MCF 10A (cell line): ENCODE measurements around the gene ABCB4. TPM values are rescaled to one million over a fixed set of nuclear protein-coding genes. Genes with fewer than 3 reads are reported as not detected.

Experiments
- BruUV-seq: library from RNA; stranded (reverse); fragments of 400-500 nt; replicated peaks from 2 replicates; lab custom pipeline; 2021; lab: Mats Ljungman, UMichigan
- CTCF ChIA-PET: fragments of 300-600 bp; sonication (Branson Sonifier 250); formaldehyde crosslinking; extraction: SDS; loops from one replicate; lab custom pipeline; 2021; ENCODE audit warnings: antibody characterized with exemption, inconsistent platforms; lab: Yijun Ruan, JAX
- POLR2A ChIA-PET: fragments of 300-600, 350-650 bp; sonication (Branson Sonifier 250); formaldehyde crosslinking; extraction: SDS; loops from one replicate; lab custom pipeline; 2020; ENCODE audit warnings: antibody characterized with exemption, inconsistent platforms; lab: Yijun Ruan, JAX
- DNase-seq: peaks from one replicate; pipeline ENCODE4 v3.0.0-alpha.2; 2018; ENCODE audit not compliant: unreplicated experiment
- H3K27ac Mint-ChIP-seq: one replicate; pipeline ENCODE4 v1.8.0; 2022; ENCODE audit warnings: mild to moderate bottlenecking, low read depth, mixed read lengths; ENCODE audit not compliant: unreplicated experiment
- H3K27me3 Mint-ChIP-seq: one replicate; pipeline ENCODE4 v1.8.0; 2022; ENCODE audit warnings: mixed read lengths; ENCODE audit not compliant: insufficient read depth, unreplicated experiment
- H3K36me3 Mint-ChIP-seq: one replicate; pipeline ENCODE4 v1.8.0; 2022; ENCODE audit warnings: mild to moderate bottlenecking, moderate library complexity, mixed read lengths; ENCODE audit not compliant: insufficient read depth, unreplicated experiment
- H3K4me1 Mint-ChIP-seq: one replicate; pipeline ENCODE4 v1.8.0; 2022; ENCODE audit warnings: mixed read lengths; ENCODE audit not compliant: insufficient read depth, unreplicated experiment
- H3K4me3 Mint-ChIP-seq: one replicate; pipeline ENCODE4 v1.8.0; 2022; ENCODE audit warnings: mild to moderate bottlenecking, moderate library complexity, mixed read lengths; ENCODE audit not compliant: unreplicated experiment
- H3K9me3 Mint-ChIP-seq: one replicate; pipeline ENCODE4 v1.8.0; 2022; ENCODE audit warnings: mixed read lengths; ENCODE audit not compliant: unreplicated experiment
- intact Hi-C: fragments of 100-400 bp; cut with micrococcal nuclease; formaldehyde crosslinking; loops from 2 replicates; pipeline ENCODE4 v1.14.1; 2022
- total RNA-seq: library from RNA; stranded (reverse); gene quantifications from 2 replicates; pipeline ENCODE4 v1.2.3, GENCODE V29; 2022
- TF ChIP-seq, protein P1 (sequence below): fragments of 200-600 bp; IDR thresholded peaks from one replicate; pipeline ENCODE4 v1.8.0; 2022; ENCODE audit warnings: antibody characterized with exemption, mild to moderate bottlenecking; ENCODE audit not compliant: unreplicated experiment

The ABCB4 gene
- total RNA-seq, 1 experiment from 2014 or later, result not detected

DNA sequence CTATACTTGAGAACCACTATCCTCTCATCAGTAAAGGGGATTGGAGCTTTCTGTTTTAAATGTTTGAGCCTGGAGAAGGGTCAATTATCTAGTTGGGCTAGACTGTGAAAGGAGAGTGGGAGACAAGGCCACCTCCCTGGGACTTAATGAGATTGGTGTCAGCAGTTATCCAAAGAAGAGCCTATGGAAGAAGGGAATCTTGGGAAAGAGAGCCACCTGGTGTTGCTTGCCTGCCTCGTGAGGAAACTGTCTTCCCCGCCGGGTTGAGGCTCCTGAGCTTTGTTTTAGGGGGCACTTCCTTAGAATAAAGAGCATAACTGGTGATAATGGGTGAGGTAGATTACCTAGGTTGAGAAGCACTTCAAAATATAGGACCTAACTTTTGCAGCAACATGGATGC, 32.0 kb upstream of the ABCB4 start:
- ChIA-PET CTCF (interaction anchor here (0.7 to 4.4 kb wide), 10 partner anchors 10 to 605 kb away, joined by 3 to 53 read pairs (median 3); no protein-coding TSS in a partner anchor), POLR2A (no interaction called here)
- Mint-ChIP-seq H3K4me1 (no peaks in the 10 kb centered on the region), H3K36me3 (no peaks in the 10 kb centered on the region), H3K9me3 (no peaks in the 10 kb centered on the region), H3K4me3 (no peak overlapping the region), H3K27me3 (no peaks in the 10 kb centered on the region), H3K27ac (no peak overlapping the region)
- DNase-seq, result peak; percentile 17
- intact Hi-C loops, result loop anchor here (1.0 to 5.0 kb wide), 5 partner anchors 57 to 663 kb away; no protein-coding TSS in a partner anchor
- TF ChIP-seq, protein P1, sequence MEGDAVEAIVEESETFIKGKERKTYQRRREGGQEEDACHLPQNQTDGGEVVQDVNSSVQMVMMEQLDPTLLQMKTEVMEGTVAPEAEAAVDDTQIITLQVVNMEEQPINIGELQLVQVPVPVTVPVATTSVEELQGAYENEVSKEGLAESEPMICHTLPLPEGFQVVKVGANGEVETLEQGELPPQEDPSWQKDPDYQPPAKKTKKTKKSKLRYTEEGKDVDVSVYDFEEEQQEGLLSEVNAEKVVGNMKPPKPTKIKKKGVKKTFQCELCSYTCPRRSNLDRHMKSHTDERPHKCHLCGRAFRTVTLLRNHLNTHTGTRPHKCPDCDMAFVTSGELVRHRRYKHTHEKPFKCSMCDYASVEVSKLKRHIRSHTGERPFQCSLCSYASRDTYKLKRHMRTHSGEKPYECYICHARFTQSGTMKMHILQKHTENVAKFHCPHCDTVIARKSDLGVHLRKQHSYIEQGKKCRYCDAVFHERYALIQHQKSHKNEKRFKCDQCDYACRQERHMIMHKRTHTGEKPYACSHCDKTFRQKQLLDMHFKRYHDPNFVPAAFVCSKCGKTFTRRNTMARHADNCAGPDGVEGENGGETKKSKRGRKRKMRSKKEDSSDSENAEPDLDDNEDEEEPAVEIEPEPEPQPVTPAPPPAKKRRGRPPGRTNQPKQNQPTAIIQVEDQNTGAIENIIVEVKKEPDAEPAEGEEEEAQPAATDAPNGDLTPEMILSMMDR, result no peak
- no TSS peak for BruUV-seq

DNA sequence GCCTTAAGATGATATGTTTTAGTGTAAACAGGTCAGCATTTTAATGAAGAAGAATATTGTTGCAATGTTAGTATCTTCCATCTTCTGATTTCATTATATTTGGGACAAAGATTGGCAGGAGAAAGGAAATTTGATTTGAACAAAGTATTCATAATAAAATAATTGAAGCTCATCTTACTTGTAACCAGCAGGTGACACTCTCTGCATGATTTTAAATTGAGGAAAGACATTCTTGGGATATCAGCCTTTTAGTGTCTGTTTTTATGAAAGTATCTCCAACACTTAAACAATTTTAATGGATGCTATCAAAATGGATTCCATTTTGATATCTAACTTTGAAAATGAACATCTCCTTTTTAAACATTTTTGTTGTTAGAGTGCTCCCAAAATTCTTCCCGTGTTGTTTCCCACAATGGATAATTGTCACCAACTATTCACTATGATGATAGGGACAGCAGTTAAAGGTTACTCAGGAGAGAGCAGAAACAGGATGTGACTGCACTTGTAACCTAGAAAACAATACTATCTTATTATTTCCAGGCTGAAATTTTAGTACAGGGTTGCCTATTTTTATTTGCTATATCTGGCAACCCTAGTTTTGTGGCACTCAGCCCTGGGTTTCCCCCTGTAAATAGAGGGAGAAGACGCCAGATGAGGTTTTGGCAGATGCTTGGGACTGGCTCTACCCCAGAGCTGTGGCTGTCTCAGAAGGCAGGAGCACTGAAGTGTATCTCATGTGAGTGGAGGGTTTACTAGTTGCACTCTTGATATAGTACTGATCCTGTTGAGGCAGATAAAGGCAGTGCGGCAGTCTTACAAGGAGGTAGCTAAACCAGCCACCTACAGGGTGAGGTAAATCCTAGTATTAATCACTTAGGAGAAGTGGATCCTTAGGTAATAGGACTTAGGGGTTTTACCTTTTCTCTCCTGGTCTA, 31.0 kb upstream of the ABCB4 start:
- H3K4me1 Mint-ChIP-seq, result no peaks in the 10 kb centered on the region
- H3K36me3 Mint-ChIP-seq, result no peaks in the 10 kb centered on the region
- POLR2A ChIA-PET, result interaction anchor here (0.6 to 1.6 kb wide), 7 partner anchors 32 to 606 kb away, joined by 3 to 5 read pairs (median 3); no protein-coding TSS in a partner anchor
- intact Hi-C loops, result loop anchor here (1.0 to 5.0 kb wide), 6 partner anchors 58 to 664 kb away; no protein-coding TSS in a partner anchor
- no peaks in the 10 kb centered on the region for H3K9me3 Mint-ChIP-seq
- no peak overlapping the region for H3K4me3 Mint-ChIP-seq
- TF ChIP-seq, protein P1, result peak; percentile 60
- no peak overlapping the region for H3K27ac Mint-ChIP-seq
- DNase-seq, result peak; percentile 27
- no TSS peak for BruUV-seq
- CTCF ChIA-PET, result interaction anchor here (0.6 to 4.4 kb wide), 37 partner anchors 9 to 662 kb away, joined by 3 to 53 read pairs (median 4); partner anchors contain the start of genes DBF4 and SLC25A40
- no peaks in the 10 kb centered on the region for H3K27me3 Mint-ChIP-seq

DNA sequence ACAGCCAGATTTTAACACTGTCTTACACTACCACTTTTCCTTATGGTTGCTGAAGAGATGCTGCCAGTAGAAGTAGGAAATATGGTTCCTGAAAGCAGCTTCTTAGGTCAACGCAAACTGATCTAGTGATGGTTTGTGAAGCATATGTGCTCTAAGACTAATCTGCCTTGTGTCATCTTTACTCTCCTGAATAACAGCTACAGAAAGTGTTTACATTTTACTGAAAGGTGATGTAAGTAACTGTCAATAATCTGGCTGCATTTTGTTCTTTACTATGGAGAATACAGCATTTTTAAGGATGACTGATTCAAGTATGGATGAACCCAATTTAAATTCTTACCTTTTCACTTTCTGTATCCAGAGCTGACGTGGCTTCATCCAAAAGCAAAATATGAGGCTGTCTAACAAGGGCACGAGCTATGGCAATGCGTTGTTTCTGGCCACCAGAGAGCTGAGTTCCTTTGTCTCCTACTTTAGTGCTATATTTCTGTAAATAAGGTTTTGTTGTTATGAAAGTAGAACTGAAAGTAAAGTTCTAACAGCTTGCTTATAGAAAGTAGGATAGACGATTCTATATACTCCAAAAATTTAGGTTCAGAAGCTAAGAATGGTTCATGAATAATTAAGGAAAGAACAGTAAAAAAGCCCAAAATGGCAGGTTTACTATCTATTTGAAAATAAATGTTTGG, 30.2 kb upstream of the ABCB4 start:
- Mint-ChIP-seq H3K27ac (peak overlapping the region; percentile 10), H3K27me3 (peaks cover 8% of the 10 kb centered on the region), H3K36me3 (no peaks in the 10 kb centered on the region), H3K4me1 (no peaks in the 10 kb centered on the region), H3K4me3 (no peak overlapping the region), H3K9me3 (no peaks in the 10 kb centered on the region)
- TSS peak; percentile 92 for BruUV-seq
- intact Hi-C loops, result loop anchor here (1.0 to 5.0 kb wide), 5 partner anchors 59 to 665 kb away; no protein-coding TSS in a partner anchor
- POLR2A ChIA-PET, result interaction anchor here (0.7 to 1.6 kb wide), 6 partner anchors 127 to 606 kb away, joined by 3 to 5 read pairs (median 3); no protein-coding TSS in a partner anchor
- TF ChIP-seq, protein P1, result no peak
- CTCF ChIA-PET, result interaction anchor here (0.5 to 4.4 kb wide), 36 partner anchors 10 to 1474 kb away, joined by 3 to 53 read pairs (median 4); partner anchors contain the start of genes ABCB1, DBF4 and SLC25A40
- DNase-seq, result no peak
